H9 (cell line): ENCODE results near the gene MYO5C. TPM values are rescaled to one million over a fixed set of nuclear protein-coding genes. Genes with fewer than 3 reads are reported as not detected.

Experiments
- DNase-seq: peaks from one replicate; pipeline ENCODE4 v3.0.0-alpha.2; 2017
- H2AFZ ChIP-seq: one replicate; pipeline ENCODE4 v1.6.1; 2013; ENCODE audit warnings: mild to moderate bottlenecking, low read length, control low read depth, moderate library complexity
- H2AK5ac ChIP-seq: 2 replicates; pipeline ENCODE4 v1.6.1; 2013; ENCODE audit warnings: low read length, control low read depth, mixed read lengths; ENCODE audit not compliant: insufficient read length
- H2BK120ac ChIP-seq: one replicate; pipeline ENCODE4 v1.6.1; 2013; ENCODE audit warnings: low read depth, mild to moderate bottlenecking, low read length, control low read depth, inconsistent platforms; ENCODE audit not compliant: poor library complexity, severe bottlenecking
- H2BK12ac ChIP-seq: 2 replicates; pipeline ENCODE4 v1.6.1; 2013; ENCODE audit warnings: low read length, control low read depth, mixed read lengths, low read depth; ENCODE audit not compliant: insufficient read length
- H2BK15ac ChIP-seq: 2 replicates; pipeline ENCODE4 v1.6.1; 2013; ENCODE audit warnings: low read depth, low read length, control low read depth
- H2BK20ac ChIP-seq: one replicate; pipeline ENCODE4 v1.6.1; 2013; ENCODE audit warnings: low read depth, mild to moderate bottlenecking, low read length, control low read depth, inconsistent platforms; ENCODE audit not compliant: poor library complexity, severe bottlenecking
- H2BK5ac ChIP-seq: 2 replicates; pipeline ENCODE4 v1.6.1; 2013; ENCODE audit warnings: low read length, control low read depth, mixed read lengths; ENCODE audit not compliant: insufficient read length
- H3K14ac ChIP-seq: 2 replicates; pipeline ENCODE4 v1.6.1; 2013; ENCODE audit warnings: low read length, control low read depth; ENCODE audit not compliant: insufficient read depth
- H3K18ac ChIP-seq: 2 replicates; pipeline ENCODE4 v1.6.1; 2013; ENCODE audit warnings: low read depth, mild to moderate bottlenecking, mixed read lengths, low read length, control low read depth; ENCODE audit not compliant: insufficient read length
- H3K23ac ChIP-seq: 2 replicates; pipeline ENCODE4 v1.6.1; 2013; ENCODE audit warnings: low read length, control low read depth, mixed read lengths, low read depth; ENCODE audit not compliant: insufficient read length
- H3K23me2 ChIP-seq: 2 replicates; pipeline ENCODE4 v1.6.1; 2013; ENCODE audit warnings: low read depth, mild to moderate bottlenecking, mixed read lengths, low read length, control low read depth; ENCODE audit not compliant: insufficient read length, poor library complexity, severe bottlenecking
- H3K27ac ChIP-seq: 2 replicates; pipeline ENCODE4 v1.5.1; 2013; ENCODE audit warnings: low read length, control low read depth, mixed read lengths, low read depth; ENCODE audit not compliant: insufficient read length
- H3K27me3 ChIP-seq: 2 replicates; pipeline ENCODE4 v1.6.1; 2013; ENCODE audit warnings: low read length, control low read depth, inconsistent platforms; ENCODE audit not compliant: insufficient read depth
- H3K4ac ChIP-seq: 2 replicates; pipeline ENCODE4 v1.6.1; 2013; ENCODE audit warnings: low read depth, mild to moderate bottlenecking, control low read depth, inconsistent platforms, low read length, moderate library complexity
- H3K4me1 ChIP-seq: 2 replicates; pipeline ENCODE4 v1.6.1; 2013; ENCODE audit warnings: low read length, control low read depth, inconsistent platforms; ENCODE audit not compliant: insufficient read depth
- H3K4me2 ChIP-seq: 2 replicates; pipeline ENCODE4 v1.6.1; 2013; ENCODE audit warnings: low read length, control low read depth, mixed read lengths; ENCODE audit not compliant: insufficient read length, insufficient read depth
- H3K56ac ChIP-seq: 2 replicates; pipeline ENCODE4 v1.6.1; 2013; ENCODE audit warnings: low read depth, mild to moderate bottlenecking, mixed read lengths, low read length, control low read depth; ENCODE audit not compliant: insufficient read length
- H3K79me1 ChIP-seq: 2 replicates; pipeline ENCODE4 v1.6.1; 2013; ENCODE audit warnings: low read depth, mild to moderate bottlenecking, moderate library complexity, low read length, control low read depth, inconsistent platforms; ENCODE audit not compliant: insufficient read depth, poor library complexity, severe bottlenecking
- H3K79me2 ChIP-seq: 2 replicates; pipeline ENCODE4 v1.6.1; 2013; ENCODE audit warnings: low read length, control low read depth, inconsistent platforms; ENCODE audit not compliant: insufficient read depth
- H3K9ac ChIP-seq: 2 replicates; pipeline ENCODE4 v1.6.1; 2013; ENCODE audit warnings: low read length, control low read depth, mixed read lengths; ENCODE audit not compliant: insufficient read length; ENCODE audit errors: extremely low read depth
- H3K9me3 ChIP-seq: one replicate; pipeline ENCODE4 v1.6.1; 2013; ENCODE audit warnings: low read depth, low read length, inconsistent platforms; ENCODE audit not compliant: control insufficient read depth
- H3T11ph ChIP-seq: one replicate; pipeline ENCODE4 v1.6.1; 2013; ENCODE audit warnings: mild to moderate bottlenecking, low read length, control low read depth, inconsistent platforms
- H4K20me1 ChIP-seq: one replicate; pipeline ENCODE4 v1.6.1; 2013; ENCODE audit not compliant: control insufficient read depth, insufficient read length, insufficient read depth
- H4K5ac ChIP-seq: 2 replicates; pipeline ENCODE4 v1.6.1; 2013; ENCODE audit warnings: low read depth, mild to moderate bottlenecking, mixed read lengths, low read length, control low read depth; ENCODE audit not compliant: insufficient read length
- H4K8ac ChIP-seq: replicated peaks from 2 replicates; pipeline ENCODE4 v1.6.1; 2013; ENCODE audit warnings: low read length, control low read depth, mixed read lengths, low read depth; ENCODE audit not compliant: insufficient read length
- H4K91ac ChIP-seq: 2 replicates; pipeline ENCODE4 v1.6.1; 2013; ENCODE audit warnings: low read depth, mild to moderate bottlenecking, moderate library complexity, mixed read lengths, low read length, control low read depth; ENCODE audit not compliant: insufficient read length
- H3K27ac Mint-ChIP-seq, 3 experiments: 2 replicates in 2 of 3; 3 replicates in 1 of 3; pipeline ENCODE4 v1.8.0; 2020 to 2021; ENCODE audit warnings: mixed read lengths in 3 of 3, mild to moderate bottlenecking in 1 of 3, moderate library complexity in 1 of 3
- H3K27me3 Mint-ChIP-seq: 2 replicates; pipeline ENCODE4 v1.8.0; 2021; ENCODE audit warnings: low read depth, mild to moderate bottlenecking, moderate library complexity, mixed read lengths
- H3K36me3 Mint-ChIP-seq, 3 experiments: 2 replicates in 2 of 3; 3 replicates in 1 of 3; pipeline ENCODE4 v1.8.0; 2020 to 2021; ENCODE audit warnings: low read depth in 3 of 3, mixed read lengths in 3 of 3; ENCODE audit not compliant: insufficient read depth in 1 of 3
- H3K4me1 Mint-ChIP-seq, 2 experiments: 2 replicates each; pipeline ENCODE4 v1.8.0; 2020; ENCODE audit warnings: mixed read lengths in 2 of 2
- H3K4me3 Mint-ChIP-seq, 2 experiments: 2 replicates in 1 of 2; 3 replicates in 1 of 2; pipeline ENCODE4 v1.8.0; 2020 to 2021; ENCODE audit warnings: mild to moderate bottlenecking in 2 of 2, mixed read lengths in 2 of 2, moderate library complexity in 1 of 2
- H3K9me3 Mint-ChIP-seq, 2 experiments: 2 replicates in 1 of 2; 3 replicates in 1 of 2; pipeline ENCODE4 v1.8.0; 2020; ENCODE audit warnings: mild to moderate bottlenecking in 2 of 2, mixed read lengths in 2 of 2, moderate library complexity in 1 of 2
- CTCF ChIP-seq: fragments of 200-600 bp; sonication (generic); conservative IDR thresholded peaks from 3 replicates; pipeline ENCODE4 v1.8.0; 2021; ENCODE audit warnings: antibody characterized with exemption, mild to moderate bottlenecking
- WGBS: extraction: QIAGEN DNeasy Blood & Tissue Kit; methylation state at CpG from one replicate; pipeline ENCODE4 v1.1.7; 2013; ENCODE audit warnings: missing lambda C conversion rate, low lambda C conversion rate, mixed read lengths; ENCODE audit not compliant: insufficient read length; ENCODE audit errors: extremely low coverage; 5-methylcytosine and 5-hydroxymethylcytosine counted together
- total RNA-seq: library from RNA; stranded (reverse); gene quantifications from 2 replicates; pipeline ENCODE4 v1.2.1, GENCODE V29; 2021

MYO5C gene
- total RNA-seq, 1 experiment from 2014 or later, result 22.2 TPM

- H3K27me3 Mint-ChIP-seq, result no peaks in the 10 kb centered on the region
- Histone ChIP-seq H3K27ac (no peak overlapping the region), H4K8ac (no peak overlapping the region), H3T11ph (no peak overlapping the region), H3K23me2 (no peaks in the 10 kb centered on the region), H3K4ac (no peak overlapping the region), H2AK5ac (no peak overlapping the region), H2BK12ac (no peak overlapping the region), H3K23ac (no peak overlapping the region), H2BK5ac (no peak overlapping the region), H3K79me1 (no peaks in the 10 kb centered on the region), H3K4me2 (no peak overlapping the region), H2BK20ac (no peak overlapping the region), H3K27me3 (no peaks in the 10 kb centered on the region), H3K4me1 (no peaks in the 10 kb centered on the region), H2BK120ac (no peak overlapping the region), H4K91ac (no peak overlapping the region), H2BK15ac (no peak overlapping the region), H3K56ac (no peak overlapping the region), H2AFZ (no peak overlapping the region), H4K20me1 (no peaks in the 10 kb centered on the region), H4K5ac (no peak overlapping the region), H3K9ac (no peak overlapping the region), H3K18ac (no peak overlapping the region), H3K14ac (no peak overlapping the region), H3K79me2 (no peaks in the 10 kb centered on the region), H3K9me3 (no peaks in the 10 kb centered on the region)
- WGBS, result no CpG with 5 or more reads among the region's 2 CpGs
- H3K36me3 Mint-ChIP-seq, result peaks cover 4 to 15% (median 15%) of the 10 kb centered on the region in 3 experiments; a peak in 6 of 7 replicates
- no peak for DNase-seq
- no peak overlapping the region; a peak in 2 of 7 replicates for H3K27ac Mint-ChIP-seq
- no peaks in the 10 kb centered on the region for H3K9me3 Mint-ChIP-seq
- H3K4me1 Mint-ChIP-seq, result peaks cover 0 to 4% of the 10 kb centered on the region in 2 experiments; a peak in 1 of 4 replicates
- no peak for TF ChIP-seq CTCF
- H3K4me3 Mint-ChIP-seq, result no peak overlapping the region
Observed at GRCh38 chr15:52155878-52156277, 139.7 kb downstream of the MYO5C start.
